Erythroblast (primary cell): Measurements from ENCODE around the gene SELENON.

Experiments
- GATA1 ChIP-seq: IDR thresholded peaks from 2 replicates; pipeline ENCODE4 v1.6.1; 2011; ENCODE audit warnings: low read depth, mild to moderate bottlenecking, control low read depth, low read length, moderate library complexity
- POLR2A ChIP-seq: IDR thresholded peaks from 2 replicates; pipeline ENCODE4 v1.6.1; 2011; ENCODE audit warnings: mild to moderate bottlenecking, low read length

GRCh38 chr1:25819491-25820246, 19.7 kb downstream of the SELENON start, which contains the start of gene MTFR1L:
- TF ChIP-seq POLR2A (peak; percentile 73), GATA1 (no peak)
